Measurements from ENCODE around the gene POU2AF3.

The POU2AF3 gene, protein sequence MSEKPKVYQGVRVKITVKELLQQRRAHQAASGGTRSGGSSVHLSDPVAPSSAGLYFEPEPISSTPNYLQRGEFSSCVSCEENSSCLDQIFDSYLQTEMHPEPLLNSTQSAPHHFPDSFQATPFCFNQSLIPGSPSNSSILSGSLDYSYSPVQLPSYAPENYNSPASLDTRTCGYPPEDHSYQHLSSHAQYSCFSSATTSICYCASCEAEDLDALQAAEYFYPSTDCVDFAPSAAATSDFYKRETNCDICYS

DNA sequence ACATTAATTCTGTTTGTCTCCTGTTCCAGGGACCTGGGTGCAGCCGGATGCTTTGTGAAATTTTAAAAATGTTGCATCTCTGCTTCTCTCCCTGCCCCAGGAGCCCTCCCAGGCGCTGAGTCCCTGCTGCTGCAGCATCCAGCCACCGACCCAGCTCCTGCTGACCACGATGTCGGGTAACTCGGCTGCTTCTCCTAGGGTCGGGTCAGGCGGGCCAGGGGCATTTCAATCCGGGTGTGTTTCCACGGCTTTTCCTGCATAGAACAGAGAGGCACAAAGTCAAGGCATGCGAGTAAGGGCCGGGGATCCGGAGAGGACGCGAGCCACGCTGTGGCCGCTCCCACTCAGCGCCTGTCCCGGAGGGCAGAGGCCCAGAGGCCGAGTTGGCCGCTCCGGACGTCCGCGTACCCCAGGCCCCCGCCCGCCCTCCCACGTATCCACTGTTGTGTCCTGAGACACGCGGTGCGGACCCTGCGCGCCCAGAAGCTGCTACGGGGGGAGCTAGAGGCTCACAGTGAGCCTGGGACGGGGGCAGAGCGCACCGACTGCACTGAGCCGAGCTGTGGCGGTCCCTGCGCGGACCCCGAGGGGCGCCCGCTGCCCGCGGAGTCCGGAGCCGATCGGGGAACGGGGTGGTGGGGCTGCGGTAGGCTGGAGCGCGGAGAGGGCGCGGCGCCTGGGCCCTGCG lies at the start of gene POU2AF3:
TSS of gene POU2AF3 (plus strand) at position 134 of the 688 bp plus-strand sequence. CDS start at position 170, 36 bp downstream.
- TF ChIP-seq, protein P1, sequence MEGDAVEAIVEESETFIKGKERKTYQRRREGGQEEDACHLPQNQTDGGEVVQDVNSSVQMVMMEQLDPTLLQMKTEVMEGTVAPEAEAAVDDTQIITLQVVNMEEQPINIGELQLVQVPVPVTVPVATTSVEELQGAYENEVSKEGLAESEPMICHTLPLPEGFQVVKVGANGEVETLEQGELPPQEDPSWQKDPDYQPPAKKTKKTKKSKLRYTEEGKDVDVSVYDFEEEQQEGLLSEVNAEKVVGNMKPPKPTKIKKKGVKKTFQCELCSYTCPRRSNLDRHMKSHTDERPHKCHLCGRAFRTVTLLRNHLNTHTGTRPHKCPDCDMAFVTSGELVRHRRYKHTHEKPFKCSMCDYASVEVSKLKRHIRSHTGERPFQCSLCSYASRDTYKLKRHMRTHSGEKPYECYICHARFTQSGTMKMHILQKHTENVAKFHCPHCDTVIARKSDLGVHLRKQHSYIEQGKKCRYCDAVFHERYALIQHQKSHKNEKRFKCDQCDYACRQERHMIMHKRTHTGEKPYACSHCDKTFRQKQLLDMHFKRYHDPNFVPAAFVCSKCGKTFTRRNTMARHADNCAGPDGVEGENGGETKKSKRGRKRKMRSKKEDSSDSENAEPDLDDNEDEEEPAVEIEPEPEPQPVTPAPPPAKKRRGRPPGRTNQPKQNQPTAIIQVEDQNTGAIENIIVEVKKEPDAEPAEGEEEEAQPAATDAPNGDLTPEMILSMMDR (IDR thresholded peaks at IDR 0.05; ENCODE audit: control insufficient read depth, extremely low read depth, insufficient read depth), result no peak
- no peak within 1 kb of the TSS for H3K4me3 ChIP-seq (ENCODE audit: low read depth, low read length)
- no peak for DNase-seq (ENCODE audit: low read depth)

DNA sequence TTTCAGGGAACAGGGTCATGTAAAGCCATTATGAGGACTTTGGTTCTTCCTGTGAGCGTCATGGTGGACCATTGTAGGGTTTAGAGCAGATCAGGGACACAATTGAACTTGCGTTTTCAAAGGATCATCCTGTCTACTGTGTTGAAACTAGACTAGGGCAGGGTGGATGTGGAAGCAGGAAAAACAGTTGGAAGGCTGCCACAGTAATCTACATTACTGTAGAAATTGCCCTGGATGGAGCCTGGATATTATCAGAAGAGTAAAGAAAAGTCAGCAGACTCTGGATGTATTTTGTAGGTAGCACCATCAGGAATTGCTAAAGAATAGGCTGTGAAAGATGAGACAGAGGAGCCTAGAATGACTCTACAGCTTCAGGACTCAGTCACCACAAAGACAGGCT lies 47.4 kb upstream of the POU2AF3 start:
- DNase-seq (ENCODE audit: low read depth), result no peak
- TF ChIP-seq, protein P1 (IDR thresholded peaks at IDR 0.05; ENCODE audit: control insufficient read depth, extremely low read depth, insufficient read depth), result no peak
- H3K4me3 ChIP-seq (ENCODE audit: low read depth, low read length), result no peak overlapping the region

DNA sequence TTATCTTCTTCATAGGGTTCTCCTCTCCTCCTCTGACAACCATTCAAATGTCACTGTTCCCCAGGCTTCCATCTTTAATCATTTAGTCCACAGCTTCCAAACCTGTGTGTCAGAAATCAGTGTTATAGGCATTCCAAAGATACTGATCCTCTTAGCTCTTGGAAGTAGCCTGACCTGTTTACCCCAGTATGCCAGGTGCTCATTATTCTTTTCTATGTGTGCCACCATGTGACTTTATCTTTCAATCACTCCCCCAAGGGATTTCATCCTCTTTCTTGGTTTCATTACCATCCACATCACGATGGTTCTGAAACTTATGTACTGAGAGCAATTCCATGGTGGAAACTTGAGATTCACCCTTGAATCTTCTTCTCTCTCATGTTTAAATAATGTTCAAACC lies 45.2 kb upstream of the POU2AF3 start:
- no peak overlapping the region for H3K4me3 ChIP-seq (ENCODE audit: low read depth, low read length)
- TF ChIP-seq, protein P1 (IDR thresholded peaks at IDR 0.05; ENCODE audit: control insufficient read depth, extremely low read depth, insufficient read depth), result no peak
- DNase-seq (ENCODE audit: low read depth), result peak; percentile 36

DNA sequence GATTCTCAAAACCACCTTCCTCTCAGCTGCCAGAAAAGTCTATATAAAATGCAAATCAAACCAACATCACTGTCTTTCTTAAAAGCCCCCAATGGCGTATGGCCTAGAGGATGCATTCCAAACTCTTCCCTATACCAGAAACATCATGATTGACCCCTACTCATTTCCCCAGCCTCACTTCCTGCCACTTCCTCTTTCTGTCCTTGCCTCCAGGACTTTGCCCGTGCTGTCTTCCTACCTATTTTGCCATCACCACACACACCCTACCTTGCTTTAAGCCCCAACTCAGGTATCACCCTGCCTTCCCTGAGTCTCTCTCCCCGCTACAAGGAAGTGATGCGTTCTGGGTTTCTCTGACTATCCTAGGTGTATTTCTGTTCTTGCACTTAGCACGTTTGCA lies 44.7 kb upstream of the POU2AF3 start:
- no peak for DNase-seq (ENCODE audit: low read depth)
- TF ChIP-seq, protein P1 (IDR thresholded peaks at IDR 0.05; ENCODE audit: control insufficient read depth, extremely low read depth, insufficient read depth), result no peak

DNA sequence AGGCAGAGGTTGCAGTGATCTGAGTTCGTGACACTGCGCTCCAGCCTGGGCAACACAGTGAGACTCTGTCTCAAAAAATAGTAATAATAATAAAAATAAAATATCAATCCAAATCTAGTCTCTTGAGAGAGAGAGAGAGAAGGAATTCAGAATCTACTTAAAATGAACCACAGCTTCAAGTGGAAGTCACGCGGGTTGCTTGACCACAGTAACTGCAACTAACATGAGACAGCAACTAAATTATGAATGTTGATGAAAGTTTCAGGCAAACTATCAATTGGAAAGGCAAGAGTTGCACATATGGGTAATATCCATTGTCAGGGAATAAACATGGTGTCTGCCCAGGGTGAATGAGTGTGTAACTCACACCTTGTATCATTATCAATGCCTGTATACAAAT lies 40.3 kb upstream of the POU2AF3 start:
- H3K4me3 ChIP-seq (ENCODE audit: low read depth, low read length), result no peak overlapping the region
- no peak for DNase-seq (ENCODE audit: low read depth)
- TF ChIP-seq, protein P1 (IDR thresholded peaks at IDR 0.05; ENCODE audit: control insufficient read depth, extremely low read depth, insufficient read depth), result no peak

More for the DNA sequence above, 44.7 kb upstream of the POU2AF3 start:
- no peak overlapping the region for H3K4me3 ChIP-seq (ENCODE audit: low read depth, low read length)

DNA sequence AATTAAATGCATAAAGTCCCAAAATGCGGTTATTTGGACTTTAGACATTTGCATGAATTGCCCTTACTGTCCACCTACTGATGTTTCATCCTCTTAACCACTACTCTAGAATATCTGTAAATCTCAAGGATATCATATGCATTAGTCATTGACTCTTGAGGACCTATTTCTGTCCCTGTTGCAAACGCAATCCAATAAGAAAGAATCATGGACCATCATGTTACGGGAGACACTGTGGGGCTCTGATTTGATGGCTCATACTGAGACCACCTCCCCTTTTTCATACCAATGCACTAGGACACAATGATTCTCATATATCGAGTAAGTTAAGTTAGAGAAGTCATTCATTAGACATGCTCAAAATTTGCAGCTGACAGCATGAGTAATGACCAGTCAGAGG lies 38.5 kb upstream of the POU2AF3 start:
- DNase-seq (ENCODE audit: low read depth), result no peak
- H3K4me3 ChIP-seq (ENCODE audit: low read depth, low read length), result no peak overlapping the region
- TF ChIP-seq, protein P1 (IDR thresholded peaks at IDR 0.05; ENCODE audit: control insufficient read depth, extremely low read depth, insufficient read depth), result no peak

Measured in LNCaP clone FGC (cell line).